NCI-H2171 treated with DMSO at 0.1 percent for 48 hours (cell line): ENCODE measurements around the gene GPR153.

ENCODE experiments used
- DNase-seq: peaks from one replicate; lab custom pipeline; 2025; lab: John Stamatoyannopoulos, UW

The GPR153 gene

GRCh38 chr1:6248161-6248776, 12.6 kb downstream of the GPR153 start:
- DNase-seq: no peak

GRCh38 chr1:6247651-6248050, 13.2 kb downstream of the GPR153 start:
- DNase-seq: no peak

- peak; percentile 80 for DNase-seq
Measured at GRCh38 chr1:6246497-6247467, 14.1 kb downstream of the GPR153 start.

- peak; percentile 90 for DNase-seq
Measured at GRCh38 chr1:6245869-6246496, 14.9 kb downstream of the GPR153 start.

GRCh38 chr1:6245086-6245868, 15.6 kb downstream of the GPR153 start:
- peak; percentile 85 for DNase-seq

- DNase-seq: no peak
Measured at GRCh38 chr1:6244401-6245049, 16.4 kb downstream of the GPR153 start.

- DNase-seq: no peak
Measured at GRCh38 chr1:6243993-6244392, 16.9 kb downstream of the GPR153 start, which contains the start of gene HES3. TSS of gene HES3 (plus strand) at chr1:6244179. CDS start at chr1:6244366, 187 bp downstream.

- DNase-seq: no peak
Measured at GRCh38 chr1:6243053-6243834, 17.7 kb downstream of the GPR153 start.

- DNase-seq: no peak
Measured at GRCh38 chr1:6241887-6242740, 18.8 kb downstream of the GPR153 start.

- no peak for DNase-seq
Measured at GRCh38 chr1:6241107-6241886, 19.6 kb downstream of the GPR153 start.

- no peak for DNase-seq
Measured at GRCh38 chr1:6239950-6240768, 20.7 kb downstream of the GPR153 start.

- DNase-seq: no peak
Measured at GRCh38 chr1:6239213-6239752, 21.6 kb downstream of the GPR153 start.

GRCh38 chr1:6237093-6237492, 23.8 kb downstream of the GPR153 start:
- DNase-seq: no peak

- DNase-seq: no peak
Measured at GRCh38 chr1:6235296-6235677, 25.6 kb downstream of the GPR153 start.

- DNase-seq: peak; percentile 70
Measured at GRCh38 chr1:6234502-6235295, 26.2 kb downstream of the GPR153 start.

- no peak for DNase-seq
Measured at GRCh38 chr1:6233376-6233775, 27.5 kb downstream of the GPR153 start.

GRCh38 chr1:6225651-6226050, 35.2 kb downstream of the GPR153 start:
- DNase-seq: no peak
